HCT116 (cell line): ENCODE results near the gene DMBT1.

Experiments
- CBX3 ChIP-seq: IDR thresholded peaks from 2 replicates; pipeline ENCODE4 v1.6.1; 2012; ENCODE audit warnings: low read depth
- CTCF ChIP-seq, 3 experiments: fragments of 200-600 bp in 1 of 3; sonication (generic) in 1 of 3; IDR thresholded peaks in 2 of 3; conservative IDR thresholded peaks in 1 of 3; 2 replicates each; pipeline ENCODE4 v1.5.1; 2012 to 2017; ENCODE audit warnings: low read depth in 2 of 3, low read length in 2 of 3, antibody characterized with exemption in 1 of 3, borderline replicate concordance in 1 of 3, control low read depth in 1 of 3, mild to moderate bottlenecking in 1 of 3, mixed read lengths in 1 of 3, mixed run types in 1 of 3, moderate library complexity in 1 of 3; ENCODE audit not compliant: insufficient read depth in 1 of 3
- EZH2 ChIP-seq: fragments of 200-600 bp; sonication (generic); IDR thresholded peaks from 2 replicates; pipeline ENCODE4 v1.6.1; 2017; ENCODE audit warnings: antibody characterized with exemption, mixed run types
- FOSL1 ChIP-seq: IDR thresholded peaks from 2 replicates; pipeline ENCODE4 v1.6.1; 2012; ENCODE audit warnings: low read depth
- POLR2A ChIP-seq: IDR thresholded peaks from 2 replicates; pipeline ENCODE4 v1.7.0; 2011; ENCODE audit warnings: borderline replicate concordance; ENCODE audit not compliant: insufficient read depth, insufficient read length; ENCODE audit errors: extremely low read depth
- SIN3A ChIP-seq: IDR thresholded peaks from 2 replicates; pipeline ENCODE4 v1.6.1; 2012; ENCODE audit warnings: low read depth
- SRF ChIP-seq: IDR thresholded peaks from 2 replicates; pipeline ENCODE4 v1.6.1; 2012; ENCODE audit warnings: low read depth
- TCF7L2 ChIP-seq: IDR thresholded peaks from 2 replicates; pipeline ENCODE4 v1.7.0; 2011; ENCODE audit warnings: borderline replicate concordance, inconsistent platforms; ENCODE audit not compliant: insufficient read depth, insufficient read length; ENCODE audit errors: extremely low read depth
- ZFX ChIP-seq: fragments of 450-650 bp; IDR thresholded peaks from 2 replicates; pipeline ENCODE4 v1.6.1; 2017

- no peak for TF ChIP-seq SRF
- TF ChIP-seq CTCF (IDR thresholded peaks at IDR 0.05 in 2 of 3, conservative IDR thresholded peaks at IDR 0.05 in 1 of 3; ENCODE audit: borderline replicate concordance in 1 of 3, insufficient read depth in 1 of 3, low read depth in 2 of 3, low read length in 2 of 3), result no peak
- no peak for TF ChIP-seq EZH2
- no peak for TF ChIP-seq CBX3
- no peak for TF ChIP-seq TCF7L2
- no peak for TF ChIP-seq FOSL1
- no peak for TF ChIP-seq POLR2A
- no peak for TF ChIP-seq SIN3A
- TF ChIP-seq ZFX, result no peak
Measured at GRCh38 chr10:122519873-122520272, 40.7 kb upstream of the DMBT1 start.
